Measurements from ENCODE around the gene BLOC1S3.
"Not testable (repeated sequence)": the region's sequence is repeated elsewhere in the genome, so short reads cannot be mapped to it uniquely, and the experiment has no call there.

BLOC1S3 gene

DNA sequence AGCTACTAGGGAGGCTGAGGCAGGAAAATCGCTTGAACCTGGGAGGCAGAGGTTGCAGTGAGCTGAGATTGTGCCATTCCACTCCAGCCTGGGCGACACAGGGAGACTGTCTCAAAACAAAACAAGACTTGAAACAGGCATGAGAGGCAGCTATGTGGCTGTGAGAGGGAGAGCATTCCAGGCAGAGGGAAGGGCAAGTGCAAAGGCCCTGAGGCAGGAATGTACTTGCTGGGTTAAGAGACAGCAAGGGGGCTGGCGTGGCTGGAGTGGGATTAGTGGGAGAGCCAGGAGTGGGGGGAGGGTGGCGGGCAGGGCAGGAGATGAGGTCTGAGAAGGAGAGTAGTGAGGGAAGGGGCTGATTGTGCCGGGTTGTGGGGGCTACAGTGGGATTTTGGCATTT lies 45.3 kb downstream of the BLOC1S3 start:
- H3K9me2 ChIP-seq (ENCODE audit: low read depth, low read length), result no peaks in the 10 kb centered on the region
- H2AFZ ChIP-seq (ENCODE audit: low read length), result no peak overlapping the region
- peaks cover 4% of the 10 kb centered on the region; the same call in 1 of the 2 replicates for H3K27me3 ChIP-seq (ENCODE audit: insufficient read depth, low read length)
- TF ChIP-seq, protein P1, sequence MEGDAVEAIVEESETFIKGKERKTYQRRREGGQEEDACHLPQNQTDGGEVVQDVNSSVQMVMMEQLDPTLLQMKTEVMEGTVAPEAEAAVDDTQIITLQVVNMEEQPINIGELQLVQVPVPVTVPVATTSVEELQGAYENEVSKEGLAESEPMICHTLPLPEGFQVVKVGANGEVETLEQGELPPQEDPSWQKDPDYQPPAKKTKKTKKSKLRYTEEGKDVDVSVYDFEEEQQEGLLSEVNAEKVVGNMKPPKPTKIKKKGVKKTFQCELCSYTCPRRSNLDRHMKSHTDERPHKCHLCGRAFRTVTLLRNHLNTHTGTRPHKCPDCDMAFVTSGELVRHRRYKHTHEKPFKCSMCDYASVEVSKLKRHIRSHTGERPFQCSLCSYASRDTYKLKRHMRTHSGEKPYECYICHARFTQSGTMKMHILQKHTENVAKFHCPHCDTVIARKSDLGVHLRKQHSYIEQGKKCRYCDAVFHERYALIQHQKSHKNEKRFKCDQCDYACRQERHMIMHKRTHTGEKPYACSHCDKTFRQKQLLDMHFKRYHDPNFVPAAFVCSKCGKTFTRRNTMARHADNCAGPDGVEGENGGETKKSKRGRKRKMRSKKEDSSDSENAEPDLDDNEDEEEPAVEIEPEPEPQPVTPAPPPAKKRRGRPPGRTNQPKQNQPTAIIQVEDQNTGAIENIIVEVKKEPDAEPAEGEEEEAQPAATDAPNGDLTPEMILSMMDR (IDR thresholded peaks at IDR 0.05; ENCODE audit: low read length), result no peak
- TF ChIP-seq EZH2 (IDR thresholded peaks at IDR 0.05; ENCODE audit: borderline replicate concordance, low read length), result no peak
- H3K9ac ChIP-seq (ENCODE audit: low read length), result no peak overlapping the region
- H3F3A ChIP-seq (ENCODE audit: insufficient read depth, low read length), result no peaks in the 10 kb centered on the region
- no peaks in the 10 kb centered on the region for H3K4me1 ChIP-seq (ENCODE audit: insufficient read depth, low read length, severe bottlenecking)
- no peak overlapping the region for H3K27ac ChIP-seq (ENCODE audit: low read depth, low read length, poor library complexity, severe bottlenecking)
- H3K9me3 ChIP-seq (ENCODE audit: low read length), result no peaks in the 10 kb centered on the region
- H3K4me3 ChIP-seq (ENCODE audit: low read depth, low read length, poor library complexity, severe bottlenecking), result no peak overlapping the region
- H3K36me3 ChIP-seq (ENCODE audit: insufficient read depth, low read length), result no peaks in the 10 kb centered on the region
- H3K4me2 ChIP-seq (ENCODE audit: low read length), result no peak overlapping the region
- H3K79me2 ChIP-seq (ENCODE audit: insufficient read depth, low read length), result no peaks in the 10 kb centered on the region
- no peaks in the 10 kb centered on the region for H4K20me1 ChIP-seq (ENCODE audit: insufficient read depth, low read length)

DNA sequence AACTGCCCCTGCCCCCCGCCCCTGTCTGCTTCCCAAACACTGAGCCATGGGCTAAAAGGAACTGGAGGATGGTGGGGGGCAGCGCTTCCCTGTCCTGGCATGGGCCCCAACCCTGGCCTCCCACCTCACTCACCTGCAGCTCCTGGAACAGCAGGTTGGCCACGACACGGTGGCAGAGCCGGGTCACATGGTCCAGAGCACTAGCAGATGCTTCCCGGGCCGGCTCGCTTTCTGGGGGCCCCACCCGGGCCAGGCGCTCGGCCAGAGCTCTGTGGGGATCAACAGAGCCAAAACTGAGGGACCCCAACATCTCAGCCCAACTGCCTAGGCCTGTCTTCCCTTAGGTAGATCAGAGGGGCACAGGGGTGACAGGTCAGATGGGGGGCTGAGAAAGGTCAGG lies 46.1 kb downstream of the BLOC1S3 start:
- Histone ChIP-seq H3K36me3 (ENCODE audit: insufficient read depth, low read length) (no peaks in the 10 kb centered on the region), H3K79me2 (ENCODE audit: insufficient read depth, low read length) (no peaks in the 10 kb centered on the region), H3K4me3 (ENCODE audit: low read depth, low read length, poor library complexity, severe bottlenecking) (no peak overlapping the region), H4K20me1 (ENCODE audit: insufficient read depth, low read length) (no peaks in the 10 kb centered on the region), H3K27me3 (ENCODE audit: insufficient read depth, low read length) (peaks cover 4% of the 10 kb centered on the region; the same call in 1 of the 2 replicates), H2AFZ (ENCODE audit: low read length) (no peak overlapping the region), H3K4me2 (ENCODE audit: low read length) (no peak overlapping the region), H3K9me2 (ENCODE audit: low read depth, low read length) (no peaks in the 10 kb centered on the region), H3K9me3 (ENCODE audit: low read length) (no peaks in the 10 kb centered on the region), H3K4me1 (ENCODE audit: insufficient read depth, low read length, severe bottlenecking) (no peaks in the 10 kb centered on the region), H3K9ac (ENCODE audit: low read length) (no peak overlapping the region), H3F3A (ENCODE audit: insufficient read depth, low read length) (no peaks in the 10 kb centered on the region), H3K27ac (ENCODE audit: low read depth, low read length, poor library complexity, severe bottlenecking) (no peak overlapping the region)
- TF ChIP-seq, protein P1 (IDR thresholded peaks at IDR 0.05; ENCODE audit: low read length), result no peak
- TF ChIP-seq EZH2 (IDR thresholded peaks at IDR 0.05; ENCODE audit: borderline replicate concordance, low read length), result no peak

DNA sequence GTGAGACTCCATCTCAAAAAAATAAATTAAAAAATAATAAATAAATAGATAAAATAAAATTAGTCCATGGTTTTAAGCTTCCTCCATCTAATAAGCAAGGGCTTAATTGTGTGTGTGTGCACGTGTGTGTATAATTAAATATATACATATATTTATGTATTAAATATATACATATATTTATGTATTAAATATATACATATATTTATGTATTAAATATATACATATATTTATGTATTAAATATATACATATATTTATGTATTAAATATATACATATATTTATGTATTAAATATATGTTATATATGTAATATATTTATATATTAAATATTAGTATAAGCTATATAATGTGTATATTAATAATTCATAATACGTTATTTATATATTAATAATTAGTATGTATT lies 50.5 kb downstream of the BLOC1S3 start:
- not testable (repeated sequence) for H4K20me1 ChIP-seq (ENCODE audit: insufficient read depth, low read length); H3K9me3 ChIP-seq (ENCODE audit: low read length); H2AFZ ChIP-seq (ENCODE audit: low read length); H3F3A ChIP-seq (ENCODE audit: insufficient read depth, low read length); H3K36me3 ChIP-seq (ENCODE audit: insufficient read depth, low read length); H3K27me3 ChIP-seq (ENCODE audit: insufficient read depth, low read length); H3K4me3 ChIP-seq (ENCODE audit: low read depth, low read length, poor library complexity, severe bottlenecking); H3K4me1 ChIP-seq (ENCODE audit: insufficient read depth, low read length, severe bottlenecking); H3K9me2 ChIP-seq (ENCODE audit: low read depth, low read length); H3K9ac ChIP-seq (ENCODE audit: low read length); H3K79me2 ChIP-seq (ENCODE audit: insufficient read depth, low read length); H3K27ac ChIP-seq (ENCODE audit: low read depth, low read length, poor library complexity, severe bottlenecking); H3K4me2 ChIP-seq (ENCODE audit: low read length)

Measured in OCI-LY1 (cell line).